Adrenal gland (tissue), 12 donors: ENCODE data around the gene SCGB2B2. TPM values are rescaled to one million over a fixed set of nuclear protein-coding genes. Genes with fewer than 3 reads are reported as not detected.

Experiments
- DNase-seq, 7 donors: peaks; one replicate each; pipeline ENCODE4 v3.0.0-alpha.2; 2019 to 2020
- H3K27ac ChIP-seq, 5 donors: fragments of 200-600 bp; sonication (generic) in 4 of 5; 1 replicate in 3 of 5; 2 replicates in 2 of 5; pipeline versions ENCODE4 v1.5.1 to v1.8.0; 2016 to 2020; ENCODE audit warnings: mild to moderate bottlenecking in 1 of 5
- H3K27me3 ChIP-seq: fragments of 200-600 bp; 2 replicates; pipeline ENCODE4 v1.8.0; 2021
- H3K36me3 ChIP-seq, 2 donors: fragments of 200-600 bp; replicated peaks in 1 of 2; 1 replicate in 1 of 2; 2 replicates in 1 of 2; pipeline versions ENCODE4 v1.5.1 to v1.8.0; 2018 to 2022
- H3K4me1 ChIP-seq, 2 donors: fragments of 200-600 bp; replicated peaks in 1 of 2; 1 replicate in 1 of 2; 2 replicates in 1 of 2; pipeline versions ENCODE4 v1.5.1 to v1.8.0; 2018 to 2021
- H3K4me3 ChIP-seq, 4 donors: fragments of 200-600 bp; sonication (generic) in 3 of 4; one replicate each; pipeline ENCODE4 v1.5.1; 2016 to 2018
- H3K9me3 ChIP-seq, 3 donors: fragments of 200-600 bp; sonication (generic) in 1 of 3; replicated peaks in 1 of 3; 1 replicate in 2 of 3; 2 replicates in 1 of 3; pipeline versions ENCODE4 v1.5.1 to v1.8.0; 2016 to 2021
- CTCF ChIP-seq, 6 experiments: fragments of 450-650 bp in 4 of 6; fragments of 200-600 bp in 2 of 6; sonication (generic) in 1 of 6; IDR thresholded peaks; 1 replicate in 5 of 6; 2 replicates in 1 of 6; pipeline versions ENCODE4 v1.5.1 to v1.8.0; 2016 to 2021; ENCODE audit warnings: antibody characterized with exemption in 6 of 6, mild to moderate bottlenecking in 2 of 6, moderate library complexity in 1 of 6
- POLR2A ChIP-seq, 2 donors: fragments of 450-650 bp; IDR thresholded peaks; one replicate each; pipeline ENCODE4 v1.6.1; 2017; ENCODE audit warnings: antibody characterized with exemption in 2 of 2, mild to moderate bottlenecking in 2 of 2, moderate library complexity in 1 of 2
- WGBS, 4 donors: extraction: QIAGEN DNeasy Blood & Tissue Kit in 2 of 4; methylation state at CpG; one replicate each; pipeline versions ENCODE4 v1.1.5 to v1.1.7; 2013 to 2017; 5-methylcytosine and 5-hydroxymethylcytosine counted together
- intact Hi-C, 2 donors: fragments of 100-400 bp; cut with DNase I; formaldehyde crosslinking; loops; one replicate each; pipeline versions ENCODE4 v1.14.1 to v1.15.0; 2022 to 2023
- polyA plus RNA-seq, 3 donors: library from polyadenylated mRNA; stranded (reverse); fragments of 200-250 nt in 2 of 3; fragments of 350-450 nt in 1 of 3; fragmentation: Illumina TruSeq in 1 of 3; extraction: RNeasy Lipid Tissue Mini Kit (QIAGEN cat#74804) in 1 of 3; gene quantifications; one replicate each; pipeline ENCODE4 v1.2.3, GENCODE V29; 2013 to 2014
- total RNA-seq, 9 donors: library from RNA; depleted of rRNA in 4 of 9; stranded (reverse); fragments of >200 nt in 4 of 9; fragments of 120-200 nt in 1 of 9; fragmentation: NEBNext Ultra II Directional in 1 of 9; extraction: Animal tissue kit (Norgen Biotek cat#: 25700) in 1 of 9; gene quantifications; one replicate each; pipeline versions ENCODE4 v1.1.0 to v1.2.4, GENCODE V29; 2013 to 2023
- donor health status: healthy with polysubstance abuse.
- donor health status: Bipolar disorder and iron deficiency.
- donor health status: DM: yes; HTN: yes; CAD: no.
- donor health status: DM: no; HTN: no; CAD: no.
- donor health status: DM: no; HTN: no; CAD: no.
- donor health status: DM: yes; HTN: yes; CAD: no.

The SCGB2B2 gene
- total and polyA plus RNA-seq, 12 donors, result 0.27 to 2.3 (median 0.83) TPM; not detected in 1

- WGBS, 4 donors, result 41 to 63% (median 46%) methylated on average over 2 of the region's 2 CpGs
Measured at GRCh38 chr19:34692549-34692948, 15.6 kb upstream of the SCGB2B2 start.

GRCh38 chr19:34690372-34690771 lies 13.4 kb upstream of the SCGB2B2 start:
- intact Hi-C loops, result no loop called here
- H3K9me3 ChIP-seq, result peaks cover 0 to 9% (median 6%) of the 10 kb centered on the region in 3 donors
- 69 to 86% (median 80%) methylated on average over 3 of the region's 3 CpGs for WGBS, 4 donors

More at GRCh38 chr19:34692549-34692948, 15.6 kb upstream of the SCGB2B2 start:
- no peak overlapping the region for H3K27ac ChIP-seq
- TF ChIP-seq CTCF (IDR thresholded peaks at IDR 0.05), result no peak
- TF ChIP-seq POLR2A (IDR thresholded peaks at IDR 0.05), result no peak
- no peaks in the 10 kb centered on the region for H3K9me3 ChIP-seq
- no peaks in the 10 kb centered on the region for H3K4me1 ChIP-seq
- no peaks in the 10 kb centered on the region for H3K36me3 ChIP-seq
- intact Hi-C loops, result no loop called here
- no peak overlapping the region for H3K4me3 ChIP-seq
- DNase-seq, result no peak
- H3K27me3 ChIP-seq, result no peaks in the 10 kb centered on the region

GRCh38 chr19:34688592-34688991 lies 11.6 kb upstream of the SCGB2B2 start:
- intact Hi-C loops, result no loop called here
- 61 to 100% (median 80%) methylated on average over 1 of the region's 1 CpG for whole genome bisulfite sequencing, 4 donors
- H3K27me3 ChIP-seq, result no peaks in the 10 kb centered on the region

More at GRCh38 chr19:34690372-34690771, 13.4 kb upstream of the SCGB2B2 start:
- DNase-seq, result no peak
- H3K4me3 ChIP-seq, result no peak overlapping the region
- no peaks in the 10 kb centered on the region for H3K27me3 ChIP-seq
- no peak overlapping the region for H3K27ac ChIP-seq
- no peak for TF ChIP-seq POLR2A (IDR thresholded peaks at IDR 0.05)
- TF ChIP-seq CTCF (IDR thresholded peaks at IDR 0.05), result no peak
- H3K36me3 ChIP-seq, result no peaks in the 10 kb centered on the region
- H3K4me1 ChIP-seq, result no peaks in the 10 kb centered on the region

GRCh38 chr19:34687348-34687747 lies 10.4 kb upstream of the SCGB2B2 start:
- DNase-seq, result no peak
- Histone ChIP-seq H3K4me3 (no peak overlapping the region), H3K36me3 (peaks cover 0 to 21% of the 10 kb centered on the region in 2 donors), H3K4me1 (no peaks in the 10 kb centered on the region), H3K27me3 (no peaks in the 10 kb centered on the region), H3K9me3 (peaks cover 0 to 29% (median 10%) of the 10 kb centered on the region in 3 donors), H3K27ac (no peak overlapping the region)
- TF ChIP-seq POLR2A (IDR thresholded peaks at IDR 0.05) (no peak), CTCF (IDR thresholded peaks at IDR 0.05) (no peak)
- 36 to 78% (median 73%) methylated on average over 2 of the region's 2 CpGs for WGBS, 4 donors
- intact Hi-C loops, result no loop called here

More at GRCh38 chr19:34688592-34688991, 11.6 kb upstream of the SCGB2B2 start:
- H3K9me3 ChIP-seq, result peaks cover 0 to 23% (median 10%) of the 10 kb centered on the region in 3 donors
- H3K27ac ChIP-seq, result no peak overlapping the region
- no peaks in the 10 kb centered on the region for H3K4me1 ChIP-seq
- peaks cover 0 to 9% of the 10 kb centered on the region in 2 donors for H3K36me3 ChIP-seq
- no peak for DNase-seq
- TF ChIP-seq POLR2A (IDR thresholded peaks at IDR 0.05) (no peak), CTCF (IDR thresholded peaks at IDR 0.05) (no peak)
- no peak overlapping the region for H3K4me3 ChIP-seq
